Muscle of arm (tissue), 14 donors: ENCODE results near the gene KIF22. TPM values are rescaled to one million over a fixed set of nuclear protein-coding genes. Genes with fewer than 3 reads are reported as not detected.
"Not testable (repeated sequence)": the region's sequence is repeated elsewhere in the genome, so short reads cannot be mapped to it uniquely, and the experiment has no call there.

Experiments used
- DNase-seq: peaks from one replicate; pipeline ENCODE4 v3.0.0-alpha.2; 2013
- long read RNA-seq, 11 donors: transcript quantifications; one replicate each; lab custom pipeline, GENCODE V29; 2026
- polyA plus RNA-seq, 12 donors: library from polyadenylated mRNA; unstranded; fragments of 120-200 nt; gene quantifications; one replicate each; pipeline ENCODE4 v1.2.1, GENCODE V29; 2013; ENCODE audit not compliant: insufficient read length in 12 of 12

KIF22 gene
- 10 to 100 TPM in 11 of 12 donors, not detected in 1; 23.1 to 55.3 (median 33.6) TPM for polyA plus RNA-seq
- long read RNA-seq, donor 1, transcript KIF22-201 (14 exons, 2,113 nt) = major isoform, 10 of 75 reads
- long read RNA-seq, donor 1, partial matches to known transcripts = 65 of 75 reads
- long read RNA-seq, donor 1, other reads (novel, unspliced or antisense) = 0 of 75 reads
- long read RNA-seq, donor 2, transcript KIF22-201 (14 exons, 2,113 nt) = major isoform, 10 of 19 reads
- long read RNA-seq, donor 2, partial matches to known transcripts = 9 of 19 reads
- long read RNA-seq, donor 2, other reads (novel, unspliced or antisense) = 0 of 19 reads
- long read RNA-seq, donor 3, transcript KIF22-201 (14 exons, 2,113 nt) = major isoform, 6 of 21 reads
- long read RNA-seq, donor 3, partial matches to known transcripts = 15 of 21 reads
- long read RNA-seq, donor 3, other reads (novel, unspliced or antisense) = 0 of 21 reads
- long read RNA-seq, donor 4, partial matches to known transcripts = 7 of 9 reads
- long read RNA-seq, donor 4, other reads (novel, unspliced or antisense) = 0 of 9 reads
- long read RNA-seq, donor 5, transcript KIF22-201 (14 exons, 2,113 nt) = major isoform, 8 of 44 reads
- long read RNA-seq, donor 5, partial matches to known transcripts = 36 of 44 reads
- long read RNA-seq, donor 5, other reads (novel, unspliced or antisense) = 0 of 44 reads
- long read RNA-seq, donor 6, transcript KIF22-201 (14 exons, 2,113 nt) = major isoform, 5 of 16 reads
- long read RNA-seq, donor 6, partial matches to known transcripts = 11 of 16 reads
- long read RNA-seq, donor 6, other reads (novel, unspliced or antisense) = 0 of 16 reads
- long read RNA-seq, donor 7, transcript KIF22-201 (14 exons, 2,113 nt) = major isoform, 7 of 13 reads
- long read RNA-seq, donor 7, partial matches to known transcripts = 6 of 13 reads
- long read RNA-seq, donor 7, other reads (novel, unspliced or antisense) = 0 of 13 reads
- long read RNA-seq, donor 8, transcript KIF22-201 (14 exons, 2,113 nt) = major isoform, 7 of 32 reads
- long read RNA-seq, donor 8, partial matches to known transcripts = 25 of 32 reads
- long read RNA-seq, donor 8, other reads (novel, unspliced or antisense) = 0 of 32 reads
- long read RNA-seq, donor 9, partial matches to known transcripts = 14 of 15 reads
- long read RNA-seq, donor 9, other reads (novel, unspliced or antisense) = 0 of 15 reads
- long read RNA-seq, donor 10, transcript KIF22-201 (14 exons, 2,113 nt) = major isoform, 8 of 27 reads
- long read RNA-seq, donor 10, partial matches to known transcripts = 19 of 27 reads
- long read RNA-seq, donor 10, other reads (novel, unspliced or antisense) = 0 of 27 reads
- long read RNA-seq, donor 11, transcript KIF22-201 (14 exons, 2,113 nt) = major isoform, 7 of 27 reads
- long read RNA-seq, donor 11, partial matches to known transcripts = 20 of 27 reads
- long read RNA-seq, donor 11, other reads (novel, unspliced or antisense) = 0 of 27 reads

GRCh38 chr16:29790183-29790948 lies at the start of gene KIF22:
KIF22 (plus strand) TSS chr16:29790751; CDS start chr16:29790760, 9 bp downstream.
- peak; percentile 100 for DNase-seq

DNA sequence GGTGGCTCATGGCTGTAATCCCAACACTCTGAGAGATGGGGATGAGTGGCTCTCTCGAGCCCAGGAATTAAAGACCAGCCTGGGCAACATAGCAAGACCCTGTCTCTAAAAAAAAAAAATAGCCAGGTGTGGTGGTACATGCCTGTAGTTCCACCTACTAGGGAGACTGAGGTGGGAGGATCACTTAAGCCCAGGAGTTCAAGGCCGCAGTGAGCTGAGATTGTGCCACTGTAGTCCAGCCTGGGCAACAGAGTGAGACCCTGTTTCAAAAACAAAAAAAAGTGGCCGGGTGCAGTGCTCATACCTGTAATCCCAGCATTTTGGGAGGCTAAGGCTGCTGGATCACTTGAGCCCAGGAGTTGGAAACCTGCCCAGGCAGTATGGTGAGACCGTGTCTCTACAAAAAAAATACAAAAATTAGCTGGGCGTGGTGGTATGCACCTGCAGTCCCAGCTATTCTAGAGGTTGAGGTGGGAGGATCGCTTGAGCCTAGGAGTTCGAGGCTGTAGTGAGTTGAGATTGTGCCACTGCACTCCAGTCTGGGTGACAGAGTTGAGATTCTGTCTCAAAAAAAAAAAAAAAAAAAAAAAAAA lies 47.8 kb upstream of the KIF22 start:
- no peak for DNase-seq

DNA sequence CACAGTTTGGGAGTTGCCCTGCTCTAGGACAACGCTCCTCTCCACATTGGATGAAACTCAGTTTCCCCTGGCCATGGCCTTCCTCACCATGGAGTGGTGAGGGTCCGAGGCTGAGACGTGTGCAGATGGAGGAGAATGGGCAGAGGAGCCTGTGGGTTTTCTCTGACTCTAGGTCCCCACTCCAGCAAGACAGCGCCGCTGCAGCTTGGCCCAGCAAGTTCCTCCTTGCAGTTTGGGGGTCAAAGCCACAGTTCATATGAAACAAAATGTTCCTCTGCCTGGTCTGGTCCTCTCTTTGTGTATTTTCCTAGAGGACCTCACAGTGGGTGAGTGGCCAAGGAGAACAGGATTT lies 47.1 kb upstream of the KIF22 start:
- no peak for DNase-seq

DNA sequence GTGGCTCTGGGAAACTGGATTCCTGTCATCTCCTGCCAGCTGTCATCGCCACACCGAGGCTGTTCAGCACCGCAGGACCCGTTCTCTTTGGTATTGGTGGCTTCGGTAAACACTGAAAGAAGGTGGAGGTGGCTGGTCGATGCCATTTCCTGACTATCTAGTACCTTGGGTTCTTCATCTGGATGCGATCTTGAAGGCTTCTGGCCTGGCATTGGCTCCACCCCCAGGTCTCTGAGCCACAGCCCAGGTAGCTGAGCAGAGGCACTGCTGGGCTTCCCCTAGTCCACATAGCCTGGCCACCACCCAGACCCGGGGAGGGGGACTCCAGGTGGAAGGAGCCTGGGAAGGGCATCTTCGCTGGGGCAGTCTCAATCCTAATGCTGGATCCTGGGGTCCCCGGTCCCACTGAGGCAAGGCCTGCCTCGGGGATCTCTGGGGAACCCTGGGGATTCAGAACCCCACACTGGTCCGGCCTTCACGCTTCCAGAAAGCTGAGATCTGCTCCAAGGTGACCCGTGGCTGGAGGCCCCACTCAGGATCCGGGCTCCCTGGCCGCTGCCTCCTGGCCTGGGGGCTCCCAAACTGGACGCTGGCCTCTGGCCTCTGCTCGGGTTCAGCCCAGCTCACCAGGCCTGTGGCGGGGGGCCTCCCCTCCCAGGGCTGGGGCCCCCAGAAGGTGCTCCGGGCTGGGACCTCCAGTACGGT lies 46.6 kb upstream of the KIF22 start:
- no peak for DNase-seq

GRCh38 chr16:29744541-29745101 lies 45.9 kb upstream of the KIF22 start:
- DNase-seq = no peak

GRCh38 chr16:29745121-29745852 lies 45.3 kb upstream of the KIF22 start:
- no peak for DNase-seq

GRCh38 chr16:29745853-29746345 lies 44.7 kb upstream of the KIF22 start, which contains the start of gene C16orf54:
C16orf54 (minus strand) TSS chr16:29745990; CDS start chr16:29744951, 1,039 bp downstream.
- peak; percentile 29 for DNase-seq

GRCh38 chr16:29746518-29746917 lies 44.0 kb upstream of the KIF22 start:
- not testable (repeated sequence) for DNase-seq

DNA sequence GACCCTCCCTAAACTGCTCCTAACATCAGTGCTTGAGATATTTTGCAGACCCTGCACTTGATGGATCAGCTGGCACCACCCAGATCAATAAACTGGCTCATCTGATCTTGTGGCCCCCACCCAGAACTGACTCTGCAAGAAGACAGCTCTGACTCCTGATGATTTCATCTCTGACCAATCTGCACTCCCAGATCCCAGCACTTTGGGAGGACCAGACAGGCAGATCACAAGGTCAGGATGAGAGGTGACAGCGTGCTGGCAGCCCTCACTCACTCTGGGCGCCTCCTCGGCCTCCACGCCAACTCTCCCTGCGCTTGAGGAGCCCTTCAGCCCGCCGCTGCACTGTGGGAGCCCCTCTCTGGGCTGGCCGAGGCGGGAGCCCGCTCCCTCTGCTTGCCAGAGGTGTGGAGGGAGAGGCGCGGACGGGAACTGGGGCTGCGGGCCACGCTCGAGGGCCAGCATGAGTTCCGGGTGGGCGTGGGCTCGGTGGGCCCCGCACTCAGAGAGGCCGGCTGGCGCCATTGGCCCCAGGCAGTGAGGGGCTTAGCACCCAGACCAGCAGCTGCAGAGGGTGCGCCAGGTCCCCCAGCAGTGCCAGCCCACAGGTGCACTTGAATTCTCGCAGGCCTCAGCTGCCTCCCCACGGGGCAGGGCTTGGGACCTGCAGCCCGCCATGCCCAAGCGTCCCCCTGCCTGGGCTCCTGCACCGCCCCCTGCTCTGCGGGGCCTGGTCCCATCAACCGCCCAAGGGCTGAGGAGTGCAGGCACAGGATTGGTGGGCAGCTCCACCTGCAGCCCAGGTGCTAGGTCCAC lies 42.4 kb upstream of the KIF22 start:
- no peak for DNase-seq

GRCh38 chr16:29748760-29749149 lies 41.8 kb upstream of the KIF22 start:
- not testable (repeated sequence) for DNase-seq

GRCh38 chr16:29753516-29753915 lies 37.0 kb upstream of the KIF22 start:
- no peak for DNase-seq

- DNase-seq = no peak
Observed at GRCh38 chr16:29756654-29757053, 33.9 kb upstream of the KIF22 start.

DNA sequence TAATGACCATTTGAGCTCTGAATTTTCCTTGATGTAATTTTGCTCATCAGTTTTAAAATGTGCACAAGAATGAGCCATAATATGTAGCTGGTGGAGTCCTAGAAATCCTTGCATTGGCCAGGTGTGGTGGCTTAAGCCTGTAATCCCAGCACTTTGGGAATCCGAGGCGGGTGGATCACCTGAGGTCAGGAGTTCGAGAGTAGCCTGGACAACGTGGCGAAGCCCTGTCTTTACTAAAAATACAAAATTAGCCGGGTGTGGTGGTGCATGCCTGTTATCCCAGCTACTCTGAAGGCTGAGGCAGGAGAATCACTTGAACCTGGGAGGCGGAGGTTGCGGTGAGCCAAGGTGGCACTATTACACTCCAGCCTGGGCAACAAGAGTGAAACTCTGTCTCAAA lies 33.5 kb upstream of the KIF22 start:
- not testable (repeated sequence) for DNase-seq

- DNase-seq = no peak
Observed at GRCh38 chr16:29757950-29758466, 32.5 kb upstream of the KIF22 start.

DNA sequence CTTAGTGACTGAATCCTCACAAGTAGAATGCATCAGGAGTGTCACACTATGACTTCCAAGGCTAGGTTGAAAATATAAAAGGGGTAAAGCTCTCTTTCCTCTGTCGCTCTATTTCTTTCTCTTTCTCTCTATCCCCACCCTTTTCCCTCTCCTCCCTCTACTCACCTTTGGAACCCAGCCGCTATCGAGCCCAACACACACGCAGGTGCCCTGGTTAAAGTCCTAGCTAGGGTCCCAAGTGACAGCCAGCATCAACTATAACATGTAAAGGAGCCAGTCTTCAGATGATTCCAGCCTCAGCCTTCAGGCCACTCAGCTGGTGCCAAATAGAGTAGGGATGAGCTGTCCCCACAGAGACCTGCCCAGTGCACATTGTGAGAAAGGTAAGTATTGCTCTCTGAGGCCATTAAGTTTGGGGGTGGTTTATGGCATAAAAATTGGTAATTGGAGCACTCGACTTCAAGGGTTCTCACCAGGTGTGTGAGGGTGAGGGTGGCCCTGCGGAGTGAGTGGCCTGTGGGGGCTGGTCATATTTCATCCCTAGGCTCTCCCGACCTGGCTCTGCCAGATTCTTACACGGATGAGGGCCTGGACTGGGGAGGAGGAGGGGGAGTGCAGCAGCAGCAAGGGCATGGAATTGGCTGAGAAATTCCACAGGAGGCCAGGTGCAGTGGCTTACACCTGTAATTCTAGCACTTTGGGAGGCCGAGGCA lies 29.8 kb upstream of the KIF22 start:
- no peak for DNase-seq

- DNase-seq = not testable (repeated sequence)
Observed at GRCh38 chr16:29761280-29761651, 29.3 kb upstream of the KIF22 start.
